Measurements from ENCODE around the gene LRIT1. TPM values are rescaled to one million over a fixed set of nuclear protein-coding genes. Genes with fewer than 3 reads are reported as not detected.

The LRIT1 gene
- polyA plus RNA-seq, 1 donor (not counting 4 experiments of a cell fraction or from before 2014, with no cell fraction given): not detected

GRCh38 chr10:84244651-84245270 lies 3.4 kb upstream of the LRIT1 start, which contains the start of gene RGR:
Gene RGR (plus strand): TSS chr10:84245053. CDS start chr10:84245091, 38 bp downstream.
- no peak within 1 kb of the TSS for H2AFZ ChIP-seq (ENCODE audit: control insufficient read depth, low read length)
- no peaks in the 10 kb centered on the region for H3K79me2 ChIP-seq (ENCODE audit: control insufficient read depth, insufficient read depth, low read length)
- dilution Hi-C loops (cut with MboI; ENCODE audit: extremely low pct_ligation_motif_present, low sequenced_read_pairs): no loop called here
- H3K9me1 ChIP-seq (ENCODE audit: control insufficient read depth, extremely low read depth, insufficient read depth, low read length): no peaks in the 10 kb centered on the region
- no peak for DNase-seq (ENCODE audit: low read depth, low spot score)
- TF ChIP-seq CTCF (optimal IDR thresholded peaks at IDR 0.05 in 1 of 3, IDR thresholded peaks at IDR 0.05 in 1 of 3, conservative IDR thresholded peaks at IDR 0.05 in 1 of 3; ENCODE audit: extremely low read depth in 1 of 3, insufficient read depth in 2 of 3, low read length in 3 of 3): no peak
- TF ChIP-seq EZH2 (IDR thresholded peaks at IDR 0.05; ENCODE audit: low read length): no peak
- no peak within 1 kb of the TSS for H3K27ac ChIP-seq (ENCODE audit: control insufficient read depth, insufficient read depth, low read length)
- no peaks in the 10 kb centered on the region for H3K9me3 ChIP-seq (ENCODE audit: control insufficient read depth, low read depth, low read length)
- no peaks in the 10 kb centered on the region for H3K4me1 ChIP-seq (ENCODE audit: control insufficient read depth, extremely low read depth, insufficient read depth, low read length)
- no peak within 1 kb of the TSS for H3K4me3 ChIP-seq (ENCODE audit: control insufficient read depth in 2 of 3, extremely low read depth in 1 of 3, insufficient read depth in 2 of 3, low read depth in 1 of 3, low read length in 3 of 3)
- H3K36me3 ChIP-seq (ENCODE audit: control insufficient read depth in 2 of 2, extremely low read depth in 1 of 2, insufficient read depth in 2 of 2, low read length in 2 of 2): no peaks in the 10 kb centered on the region
- no peak for FAIRE-seq
- no peak within 1 kb of the TSS for H3K4me2 ChIP-seq (ENCODE audit: control insufficient read depth, extremely low read depth, insufficient read depth, low read depth, low read length)
- no peak within 1 kb of the TSS for H3K9ac ChIP-seq (ENCODE audit: control insufficient read depth, extremely low read depth, insufficient read depth, low read length)
- no peaks in the 10 kb centered on the region for H3K27me3 ChIP-seq (ENCODE audit: control insufficient read depth, extremely low read depth, insufficient read depth, low read length)
- no peaks in the 10 kb centered on the region for H4K20me1 ChIP-seq (ENCODE audit: control insufficient read depth, extremely low read depth, insufficient read depth, low read length)

GRCh38 chr10:84243759-84244158 lies 2.4 kb upstream of the LRIT1 start:
- H2AFZ ChIP-seq (ENCODE audit: control insufficient read depth, low read length): no peak overlapping the region
- DNase-seq (ENCODE audit: low read depth, low spot score) (no peak), FAIRE-seq (no peak)
- H3K27me3 ChIP-seq (ENCODE audit: control insufficient read depth, extremely low read depth, insufficient read depth, low read length): no peaks in the 10 kb centered on the region
- H3K4me1 ChIP-seq (ENCODE audit: control insufficient read depth, extremely low read depth, insufficient read depth, low read length): no peaks in the 10 kb centered on the region
- no peak for TF ChIP-seq CTCF (optimal IDR thresholded peaks at IDR 0.05 in 1 of 3, IDR thresholded peaks at IDR 0.05 in 1 of 3, conservative IDR thresholded peaks at IDR 0.05 in 1 of 3; ENCODE audit: extremely low read depth in 1 of 3, insufficient read depth in 2 of 3, low read length in 3 of 3)
- H3K79me2 ChIP-seq (ENCODE audit: control insufficient read depth, insufficient read depth, low read length): no peaks in the 10 kb centered on the region
- no peak overlapping the region for H3K4me3 ChIP-seq (ENCODE audit: control insufficient read depth in 2 of 3, extremely low read depth in 1 of 3, insufficient read depth in 2 of 3, low read depth in 1 of 3, low read length in 3 of 3)
- H3K36me3 ChIP-seq (ENCODE audit: control insufficient read depth in 2 of 2, extremely low read depth in 1 of 2, insufficient read depth in 2 of 2, low read length in 2 of 2): no peaks in the 10 kb centered on the region
- no peak overlapping the region for H3K27ac ChIP-seq (ENCODE audit: control insufficient read depth, insufficient read depth, low read length)
- H3K9ac ChIP-seq (ENCODE audit: control insufficient read depth, extremely low read depth, insufficient read depth, low read length): no peak overlapping the region
- no peaks in the 10 kb centered on the region for H3K9me3 ChIP-seq (ENCODE audit: control insufficient read depth, low read depth, low read length)
- dilution Hi-C loops (cut with MboI; ENCODE audit: extremely low pct_ligation_motif_present, low sequenced_read_pairs): no loop called here
- H3K4me2 ChIP-seq (ENCODE audit: control insufficient read depth, extremely low read depth, insufficient read depth, low read depth, low read length): no peak overlapping the region
- no peaks in the 10 kb centered on the region for H4K20me1 ChIP-seq (ENCODE audit: control insufficient read depth, extremely low read depth, insufficient read depth, low read length)
- no peaks in the 10 kb centered on the region for H3K9me1 ChIP-seq (ENCODE audit: control insufficient read depth, extremely low read depth, insufficient read depth, low read length)
